ENCODE data around the gene CAMSAP1.

Gene CAMSAP1

GRCh38 chr9:135765416-135765815 lies 141.9 kb downstream of the CAMSAP1 start:
- Histone ChIP-seq H3K27ac (ENCODE audit: low read length) (no peak overlapping the region), H3K4me3 (ENCODE audit: low read depth in 1 of 2, low read length in 2 of 2) (no peak overlapping the region), H3K4me2 (ENCODE audit: insufficient read depth, low read length) (no peak overlapping the region), H3K9ac (ENCODE audit: low read depth, low read length) (no peak overlapping the region), H2AFZ (ENCODE audit: low read depth, low read length) (no peak overlapping the region), H4K20me1 (ENCODE audit: insufficient read depth, low read length) (no peaks in the 10 kb centered on the region), H3K36me3 (ENCODE audit: insufficient read depth, low read length) (no peaks in the 10 kb centered on the region), H3K27me3 (ENCODE audit: insufficient read depth, low read length, poor library complexity) (no peaks in the 10 kb centered on the region), H3K9me3 (ENCODE audit: insufficient read depth, low read length, severe bottlenecking) (peaks cover 6% of the 10 kb centered on the region), H3K79me2 (ENCODE audit: insufficient read depth, low read length) (no peaks in the 10 kb centered on the region), H3K4me1 (ENCODE audit: insufficient read depth, low read length) (no peaks in the 10 kb centered on the region)
- ATAC-seq (ENCODE audit: insufficient read depth, low read depth) (no peak), DNase-seq (no peak)
- TF ChIP-seq EZH2 (IDR thresholded peaks at IDR 0.05; ENCODE audit: borderline replicate concordance, low read depth, low read length, severe bottlenecking) = no peak
- no peak for TF ChIP-seq CTCF (IDR thresholded peaks at IDR 0.05; ENCODE audit: borderline replicate concordance, extremely low read depth, low read length, poor library complexity, severe bottlenecking)

- Histone ChIP-seq H3K27ac (ENCODE audit: low read length) (no peak overlapping the region), H3K9ac (ENCODE audit: low read depth, low read length) (no peak overlapping the region), H3K4me3 (ENCODE audit: low read depth in 1 of 2, low read length in 2 of 2) (no peak overlapping the region), H3K4me1 (ENCODE audit: insufficient read depth, low read length) (no peaks in the 10 kb centered on the region), H3K36me3 (ENCODE audit: insufficient read depth, low read length) (no peaks in the 10 kb centered on the region), H3K27me3 (ENCODE audit: insufficient read depth, low read length, poor library complexity) (no peaks in the 10 kb centered on the region), H2AFZ (ENCODE audit: low read depth, low read length) (no peak overlapping the region), H3K79me2 (ENCODE audit: insufficient read depth, low read length) (no peaks in the 10 kb centered on the region), H4K20me1 (ENCODE audit: insufficient read depth, low read length) (no peaks in the 10 kb centered on the region), H3K4me2 (ENCODE audit: insufficient read depth, low read length) (no peak overlapping the region), H3K9me3 (ENCODE audit: insufficient read depth, low read length, severe bottlenecking) (peaks cover 6% of the 10 kb centered on the region)
- DNase-seq (no peak), ATAC-seq (ENCODE audit: insufficient read depth, low read depth) (no peak)
- TF ChIP-seq EZH2 (IDR thresholded peaks at IDR 0.05; ENCODE audit: borderline replicate concordance, low read depth, low read length, severe bottlenecking) (no peak), CTCF (IDR thresholded peaks at IDR 0.05; ENCODE audit: borderline replicate concordance, extremely low read depth, low read length, poor library complexity, severe bottlenecking) (no peak)
Measured at GRCh38 chr9:135764731-135765130, 142.6 kb downstream of the CAMSAP1 start.

GRCh38 chr9:135763716-135764446 lies 143.5 kb downstream of the CAMSAP1 start:
- Histone ChIP-seq H3K9ac (ENCODE audit: low read depth, low read length) (no peak overlapping the region), H3K4me3 (ENCODE audit: low read depth in 1 of 2, low read length in 2 of 2) (no peak overlapping the region), H4K20me1 (ENCODE audit: insufficient read depth, low read length) (no peaks in the 10 kb centered on the region), H3K36me3 (ENCODE audit: insufficient read depth, low read length) (no peaks in the 10 kb centered on the region), H3K79me2 (ENCODE audit: insufficient read depth, low read length) (no peaks in the 10 kb centered on the region), H3K4me1 (ENCODE audit: insufficient read depth, low read length) (no peaks in the 10 kb centered on the region), H3K27ac (ENCODE audit: low read length) (no peak overlapping the region), H3K4me2 (ENCODE audit: insufficient read depth, low read length) (no peak overlapping the region), H3K27me3 (ENCODE audit: insufficient read depth, low read length, poor library complexity) (no peaks in the 10 kb centered on the region), H3K9me3 (ENCODE audit: insufficient read depth, low read length, severe bottlenecking) (peaks cover 6% of the 10 kb centered on the region), H2AFZ (ENCODE audit: low read depth, low read length) (no peak overlapping the region)
- ATAC-seq (ENCODE audit: insufficient read depth, low read depth) = no peak
- no peak for TF ChIP-seq EZH2 (IDR thresholded peaks at IDR 0.05; ENCODE audit: borderline replicate concordance, low read depth, low read length, severe bottlenecking)
- no peak for TF ChIP-seq CTCF (IDR thresholded peaks at IDR 0.05; ENCODE audit: borderline replicate concordance, extremely low read depth, low read length, poor library complexity, severe bottlenecking)
- DNase-seq = no peak
